H1 (cell line): ENCODE measurements around the gene KCNK13. TPM values are rescaled to one million over a fixed set of nuclear protein-coding genes. Genes with fewer than 3 reads are reported as not detected.

Experiments
- CTCF ChIA-PET: fragments of 300-600 bp; sonication (Branson Sonifier 250); formaldehyde crosslinking; loops from one replicate; lab custom pipeline; 2021; ENCODE audit not compliant: partially characterized antibody; lab: Charles Lee
- POLR2A ChIA-PET: fragments of 300-600 bp; sonication (Branson Sonifier 250); formaldehyde crosslinking; loops from one replicate; lab custom pipeline; 2021; ENCODE audit warnings: inconsistent platforms; ENCODE audit not compliant: partially characterized antibody; lab: Charles Lee
- DNase-seq, 2 experiments: peaks; one replicate each; pipeline versions ENCODE4 v3.0.0 to v3.0.0-alpha.2; 2010 to 2022; ENCODE audit warnings: low spot score in 2 of 2, low read depth in 1 of 2, mixed read lengths in 1 of 2
- FAIRE-seq: peaks from 2 replicates; lab custom pipeline; 2011; peaks lifted over from hg19 to GRCh38; lab: Jason Lieb, UNC
- H2AFZ ChIP-seq: 2 replicates; pipeline ENCODE4 v1.8.1; 2012; ENCODE audit warnings: low read length, inconsistent platforms
- H2AK5ac ChIP-seq: 2 replicates; pipeline ENCODE4 v1.6.1; 2013; ENCODE audit warnings: low read depth, low read length
- H2BK120ac ChIP-seq: replicated peaks from 2 replicates; pipeline ENCODE3; 2013; ENCODE audit warnings: low read depth, low read length, inconsistent platforms
- H2BK12ac ChIP-seq: 2 replicates; pipeline ENCODE4 v1.6.1; 2013; ENCODE audit warnings: low read depth, low read length
- H2BK15ac ChIP-seq: 2 replicates; pipeline ENCODE4 v1.6.1; 2013; ENCODE audit warnings: low read length
- H2BK20ac ChIP-seq: 2 replicates; pipeline ENCODE4 v1.6.1; 2013; ENCODE audit warnings: low read length
- H2BK5ac ChIP-seq: 2 replicates; pipeline ENCODE4 v1.6.1; 2013; ENCODE audit warnings: low read depth, low read length
- H3K14ac ChIP-seq: 2 replicates; pipeline ENCODE4 v1.6.1; 2013; ENCODE audit warnings: inconsistent platforms; ENCODE audit not compliant: insufficient read length
- H3K18ac ChIP-seq: 2 replicates; pipeline ENCODE4 v1.6.1; 2013; ENCODE audit warnings: low read length; ENCODE audit errors: extremely low read depth
- H3K23ac ChIP-seq: 2 replicates; pipeline ENCODE4 v1.6.1; 2013; ENCODE audit warnings: inconsistent platforms; ENCODE audit not compliant: insufficient read length
- H3K23me2 ChIP-seq: 2 replicates; pipeline ENCODE4 v1.6.1; 2013; ENCODE audit warnings: low read depth, low read length
- H3K27ac ChIP-seq: 2 replicates; pipeline ENCODE4 v1.6.1; 2011; ENCODE audit warnings: low read depth, low read length, inconsistent platforms
- H3K27me3 ChIP-seq, 4 experiments: replicated peaks in 1 of 4; 1 replicate in 1 of 4; 2 replicates in 3 of 4; pipeline versions ENCODE4 v1.6.1 to v1.8.1; 2011 to 2013; ENCODE audit warnings: low read length in 3 of 4, mild to moderate bottlenecking in 3 of 4, inconsistent platforms in 2 of 4, mixed read lengths in 2 of 4, moderate library complexity in 1 of 4; ENCODE audit not compliant: control insufficient read depth in 3 of 4, insufficient read depth in 3 of 4; ENCODE audit errors: extremely low read depth in 1 of 4
- H3K36me3 ChIP-seq, 4 experiments: 2 replicates each; pipeline versions ENCODE4 v1.6.1 to v1.8.1; 2011 to 2013; ENCODE audit warnings: mild to moderate bottlenecking in 4 of 4, low read length in 3 of 4, moderate library complexity in 2 of 4, control low read depth in 1 of 4, inconsistent platforms in 1 of 4; ENCODE audit not compliant: insufficient read depth in 4 of 4, control insufficient read depth in 2 of 4
- H3K4ac ChIP-seq: replicated peaks from 2 replicates; pipeline ENCODE3; 2013; ENCODE audit warnings: low read length, low read depth, mixed read lengths, inconsistent platforms; ENCODE audit not compliant: insufficient read length
- H3K4me1 ChIP-seq, 4 experiments: replicated peaks in 1 of 4; 1 replicate in 1 of 4; 2 replicates in 3 of 4; pipeline versions ENCODE4 v1.6.1 to v1.8.1; 2011 to 2013; ENCODE audit warnings: low read length in 3 of 4, inconsistent platforms in 2 of 4, mixed read lengths in 1 of 4; ENCODE audit not compliant: insufficient read depth in 4 of 4, control insufficient read depth in 3 of 4
- H3K4me2 ChIP-seq, 2 experiments: 2 replicates each; pipeline versions ENCODE4 v1.6.1 to v1.8.1; 2011 to 2013; ENCODE audit warnings: low read depth in 2 of 2, low read length in 2 of 2, control low read depth in 1 of 2, inconsistent platforms in 1 of 2, mild to moderate bottlenecking in 1 of 2; ENCODE audit not compliant: insufficient read depth in 1 of 2
- H3K4me3 ChIP-seq, 4 experiments: fragments of 200-600, 300-600 bp in 1 of 4; sonication (generic), shearing (Covaris generic), sonication (Bioruptor Twin) in 1 of 4; 2 replicates each; pipeline versions ENCODE4 v1.5.1 to v1.8.1; 2011 to 2016; ENCODE audit warnings: low read length in 4 of 4, low read depth in 3 of 4, control low read depth in 2 of 4, inconsistent platforms in 2 of 4, mild to moderate bottlenecking in 2 of 4, mixed read lengths in 1 of 4, moderate library complexity in 1 of 4; ENCODE audit not compliant: insufficient read depth in 2 of 4; ENCODE audit errors: extremely low read depth in 1 of 4
- H3K56ac ChIP-seq: replicated peaks from 2 replicates; pipeline ENCODE3; 2013; ENCODE audit warnings: low read depth, mild to moderate bottlenecking, mixed read lengths, low read length, inconsistent platforms; ENCODE audit not compliant: insufficient read length
- H3K79me1 ChIP-seq: 2 replicates; pipeline ENCODE4 v1.6.1; 2013; ENCODE audit warnings: low read depth, low read length, control low read depth
- H3K79me2 ChIP-seq, 2 experiments: 2 replicates each; pipeline versions ENCODE4 v1.6.1 to v1.8.1; 2012 to 2013; ENCODE audit warnings: low read length in 2 of 2, mild to moderate bottlenecking in 2 of 2, inconsistent platforms in 1 of 2; ENCODE audit not compliant: insufficient read depth in 2 of 2, control insufficient read depth in 1 of 2
- H3K9ac ChIP-seq, 4 experiments: replicated peaks in 1 of 4; 1 replicate in 1 of 4; 2 replicates in 3 of 4; pipeline versions ENCODE4 v1.6.1 to v1.8.1; 2011 to 2013; ENCODE audit warnings: low read depth in 3 of 4, low read length in 3 of 4, control low read depth in 2 of 4, mild to moderate bottlenecking in 2 of 4, moderate library complexity in 2 of 4, inconsistent platforms in 1 of 4; ENCODE audit errors: extremely low read depth in 1 of 4
- H3K9me3 ChIP-seq, 2 experiments: 2 replicates each; pipeline versions ENCODE4 v1.6.1 to v1.8.1; 2012 to 2013; ENCODE audit warnings: mild to moderate bottlenecking in 2 of 2, moderate library complexity in 2 of 2, control low read depth in 1 of 2, inconsistent platforms in 1 of 2, low read depth in 1 of 2, low read length in 1 of 2, mixed read lengths in 1 of 2; ENCODE audit not compliant: insufficient read depth in 2 of 2
- H4K20me1 ChIP-seq, 2 experiments: replicated peaks in 1 of 2; 2 replicates each; pipeline versions ENCODE3 to v1.8.1; 2011 to 2013; ENCODE audit warnings: inconsistent platforms in 2 of 2, low read length in 2 of 2, mild to moderate bottlenecking in 1 of 2; ENCODE audit not compliant: insufficient read depth in 2 of 2, control insufficient read depth in 1 of 2
- H4K5ac ChIP-seq: 2 replicates; pipeline ENCODE4 v1.6.1; 2013; ENCODE audit warnings: low read length, low read depth, mixed read lengths, inconsistent platforms; ENCODE audit not compliant: insufficient read length
- H4K8ac ChIP-seq: 2 replicates; pipeline ENCODE4 v1.8.0; 2013; ENCODE audit warnings: mild to moderate bottlenecking, moderate library complexity, low read length, inconsistent platforms; ENCODE audit not compliant: insufficient read depth; ENCODE audit errors: extremely low read depth
- H4K91ac ChIP-seq: replicated peaks from 2 replicates; pipeline ENCODE3; 2013; ENCODE audit warnings: low read length, mixed read lengths, inconsistent platforms; ENCODE audit not compliant: insufficient read length
- CEBPB ChIP-seq: IDR thresholded peaks from 2 replicates; pipeline ENCODE4 v1.6.1; 2012; ENCODE audit warnings: low read depth, low read length
- RBBP5 ChIP-seq: IDR thresholded peaks from 2 replicates; pipeline ENCODE4 v1.7.1; 2012; ENCODE audit warnings: low read depth, mild to moderate bottlenecking, inconsistent platforms, low read length, moderate library complexity, borderline replicate concordance
- SIRT6 ChIP-seq: IDR thresholded peaks from one replicate; pipeline ENCODE4 v1.7.1; 2012; ENCODE audit warnings: low read length, inconsistent platforms
- ZNF274 ChIP-seq: IDR thresholded peaks from 2 replicates; pipeline ENCODE4 v1.7.0; 2012; ENCODE audit warnings: low read length, borderline replicate concordance; ENCODE audit errors: extremely low read depth
- WGBS, 2 experiments: shearing (Covaris generic) in 1 of 2; methylation state at CpG; one replicate each; pipeline versions ENCODE4 v1.1.6 to v1.1.7; 2013 to 2015; ENCODE audit warnings: low lambda C conversion rate in 2 of 2, mixed read lengths in 2 of 2, inconsistent platforms in 1 of 2, low coverage in 1 of 2, missing lambda C conversion rate in 1 of 2; ENCODE audit not compliant: insufficient replicate concordance in 2 of 2, insufficient coverage in 1 of 2, insufficient read length in 1 of 2; ENCODE audit errors: extremely low coverage in 1 of 2, missing lambda C conversion rate in 1 of 2; 5-methylcytosine and 5-hydroxymethylcytosine counted together
- polyA plus RNA-seq, 7 experiments: library from polyadenylated mRNA; depleted of rRNA in 3 of 7; stranded (reverse) in 5 of 7; unstranded in 2 of 7; fragments of >200 nt in 5 of 7; fragments of 200-250 nt in 2 of 7; gene quantifications; 1 replicate in 5 of 7; 2 replicates in 1 of 7; 4 replicates in 1 of 7; pipeline versions ENCODE4 v1.2.1 to v1.2.3, GENCODE V29; 2011 to 2013; ENCODE audit warnings: missing spikeins in 2 of 7, mixed read lengths in 2 of 7
- total RNA-seq: library from RNA; stranded (reverse); fragmentation: NEBNext Ultra II Directional; extraction: Animal tissue kit (Norgen Biotek cat#: 25700); gene quantifications from 2 replicates; pipeline ENCODE4 v1.2.1, GENCODE V29; 2021

The KCNK13 gene
- total and polyA plus RNA-seq, 2 of the 8 experiments (the other 6 are each of a cell fraction or from before 2014, with no cell fraction given): 0.39 to 0.48 TPM

DNA sequence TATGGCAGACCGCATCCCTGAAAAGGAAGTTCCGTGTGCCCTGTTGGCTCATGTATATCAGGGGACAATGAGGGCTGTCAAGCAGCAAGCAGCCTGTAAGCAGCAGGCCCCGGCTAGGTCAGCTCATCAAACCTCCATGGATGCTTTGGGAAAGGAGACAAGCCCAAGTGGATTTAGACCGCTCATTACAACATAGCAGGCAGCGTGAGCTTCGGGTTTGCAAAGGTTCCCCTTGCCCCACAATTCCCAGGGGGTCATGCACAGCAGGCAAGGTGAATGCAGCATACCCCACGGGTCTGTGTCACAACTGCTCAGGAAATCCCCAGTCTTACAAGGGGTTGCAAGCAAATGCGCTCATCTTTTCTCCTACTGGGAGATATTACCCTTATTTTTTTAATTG lies 54.6 kb downstream of the KCNK13 start:
- Histone ChIP-seq H3K27me3 (no peaks in the 10 kb centered on the region), H3K4ac (no peak overlapping the region), H4K91ac (no peak overlapping the region), H3K14ac (no peak overlapping the region), H3K27ac (no peak overlapping the region), H2AFZ (no peak overlapping the region), H3K4me3 (no peak overlapping the region), H3K4me1 (no peaks in the 10 kb centered on the region), H2BK20ac (no peak overlapping the region), H3K23ac (no peak overlapping the region), H4K8ac (no peak overlapping the region), H4K20me1 (no peaks in the 10 kb centered on the region), H3K79me1 (no peaks in the 10 kb centered on the region), H3K23me2 (no peaks in the 10 kb centered on the region), H3K9me3 (no peaks in the 10 kb centered on the region), H2BK5ac (no peak overlapping the region), H3K79me2 (no peaks in the 10 kb centered on the region), H2BK15ac (no peak overlapping the region), H2AK5ac (no peak overlapping the region), H2BK12ac (no peak overlapping the region), H3K36me3 (no peaks in the 10 kb centered on the region), H3K9ac (no peak overlapping the region), H4K5ac (no peak overlapping the region), H3K18ac (no peak overlapping the region), H3K4me2 (no peak overlapping the region), H3K56ac (no peak overlapping the region), H2BK120ac (no peak overlapping the region)
- DNase-seq (no peak), FAIRE-seq (no peak)
- POLR2A ChIA-PET: no interaction called here
- CTCF ChIA-PET: no interaction called here
- 78% methylated on average over 7 of the region's 8 CpGs; no CpG with 5 or more reads in 1 of the 2 experiments for WGBS, 2 experiments
- TF ChIP-seq RBBP5 (no peak), SIRT6 (no peak), ZNF274 (no peak), CEBPB (no peak)
